COLO668 (cell line): Measurements from ENCODE around the gene CCDC51.
A peak's percentile ranks its signal among the peaks of the same experiment; 100 is the strongest.
"Not testable (repeated sequence)": the region's sequence is repeated elsewhere in the genome, so short reads cannot be mapped to it uniquely, and the experiment has no call there.

Experiments
- DNase-seq: peaks from one replicate; lab custom pipeline; 2025; ENCODE audit not compliant: unreplicated experiment; lab: John Stamatoyannopoulos, UW

Gene CCDC51

GRCh38 chr3:48407542-48408099 lies 32.3 kb downstream of the CCDC51 start:
- no peak for DNase-seq

- no peak for DNase-seq
These were observed 33.2 kb downstream of the CCDC51 start for GRCh38 chr3:48406443-48407431.

- DNase-seq, result no peak
These were observed 33.9 kb downstream of the CCDC51 start for GRCh38 chr3:48405971-48406370.

GRCh38 chr3:48405343-48405881 lies 34.5 kb downstream of the CCDC51 start:
- DNase-seq, result no peak

GRCh38 chr3:48404440-48405342 lies 35.2 kb downstream of the CCDC51 start:
- no peak for DNase-seq

- DNase-seq, result no peak
These were observed 36.1 kb downstream of the CCDC51 start for GRCh38 chr3:48403533-48404439.

- no peak for DNase-seq
These were observed 37.0 kb downstream of the CCDC51 start for GRCh38 chr3:48402907-48403306.

- DNase-seq, result no peak
These were observed 37.6 kb downstream of the CCDC51 start for GRCh38 chr3:48402281-48402732.

- not testable (repeated sequence) for DNase-seq
These were observed 38.5 kb downstream of the CCDC51 start for GRCh38 chr3:48401434-48401901.

- DNase-seq, result peak; percentile 31
These were observed 39.0 kb downstream of the CCDC51 start for GRCh38 chr3:48400824-48401433.

GRCh38 chr3:48399387-48400172 lies 40.3 kb downstream of the CCDC51 start:
- DNase-seq, result no peak

GRCh38 chr3:48398701-48399386 lies 41.1 kb downstream of the CCDC51 start:
- DNase-seq, result no peak

- no peak for DNase-seq
These were observed 41.9 kb downstream of the CCDC51 start for GRCh38 chr3:48397767-48398681.

GRCh38 chr3:48395714-48396113 lies 44.2 kb downstream of the CCDC51 start:
- no peak for DNase-seq

GRCh38 chr3:48394391-48394790 lies 45.5 kb downstream of the CCDC51 start:
- no peak for DNase-seq

GRCh38 chr3:48388966-48389365 lies 51.0 kb downstream of the CCDC51 start:
- DNase-seq, result no peak

GRCh38 chr3:48387634-48388033 lies 52.3 kb downstream of the CCDC51 start:
- no peak for DNase-seq
